ENCODE results near the gene SFMBT1. TPM values are rescaled to one million over a fixed set of nuclear protein-coding genes. Genes with fewer than 3 reads are reported as not detected.
A peak's percentile ranks its signal among the peaks of the same experiment; 100 is the strongest.
"Not testable (repeated sequence)": the region's sequence is repeated elsewhere in the genome, so short reads cannot be mapped to it uniquely, and the experiment has no call there.

SFMBT1 gene
- total RNA-seq, 6 experiments from 2014 or later: 9.2 to 14.0 (median 10.7) TPM

DNA sequence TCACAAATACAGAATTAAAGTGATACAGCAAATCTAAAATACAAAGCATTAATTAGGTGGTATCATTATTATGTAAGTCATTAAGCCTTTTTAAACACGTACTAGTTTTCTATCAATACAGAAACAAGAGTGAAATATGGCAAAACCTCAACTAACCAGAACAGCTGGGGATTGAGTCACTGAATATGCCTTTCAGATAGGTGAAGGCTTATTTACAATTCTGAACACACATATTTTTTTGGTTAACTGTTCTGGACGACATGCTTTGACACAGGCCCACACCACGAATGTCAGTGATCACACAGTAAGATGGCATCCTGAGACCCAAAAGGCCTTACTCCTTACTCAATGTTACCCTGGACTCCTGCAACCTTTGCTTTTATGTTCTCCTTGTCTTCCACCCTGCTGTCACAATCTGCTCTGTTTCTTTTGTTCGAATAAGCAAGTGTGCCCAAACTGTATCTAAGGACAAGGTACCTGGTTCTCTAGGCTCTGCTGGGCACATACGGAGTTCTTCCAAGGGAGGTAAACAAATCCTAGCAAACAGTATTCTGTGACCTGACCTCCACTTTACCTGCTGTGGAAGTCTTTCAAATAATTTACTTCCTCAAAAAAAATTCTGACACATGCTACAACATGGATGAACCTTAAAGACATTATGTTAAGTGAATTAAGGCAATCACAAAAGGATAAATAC, 7.0 kb downstream of the SFMBT1 start:
- ATAC-seq: peak; percentile 32 to 45 (median 36)
- DNase-seq: no peak
- peak overlapping the region in 1 of 3 donors; percentile 27 for H3K27ac ChIP-seq
- H3K4me1 ChIP-seq: peaks cover 0 to 60% (median 14%) of the 10 kb centered on the region in 4 donors
- no peak overlapping the region for H3K4me3 ChIP-seq
- H3K36me3 ChIP-seq: no peaks in the 10 kb centered on the region
- no peaks in the 10 kb centered on the region for H3K27me3 ChIP-seq
- H3K9me3 ChIP-seq: no peaks in the 10 kb centered on the region
- intact Hi-C loops (cut with DNase I): no loop called here
- 40% methylated on average over 5 of the region's 5 CpGs for WGBS (ENCODE audit: insufficient coverage, low coverage, low lambda C conversion rate, missing lambda C conversion rate)
- TF ChIP-seq POLR2A (IDR thresholded peaks at IDR 0.05): no peak
- no peak for TF ChIP-seq CTCF (IDR thresholded peaks at IDR 0.05)

DNA sequence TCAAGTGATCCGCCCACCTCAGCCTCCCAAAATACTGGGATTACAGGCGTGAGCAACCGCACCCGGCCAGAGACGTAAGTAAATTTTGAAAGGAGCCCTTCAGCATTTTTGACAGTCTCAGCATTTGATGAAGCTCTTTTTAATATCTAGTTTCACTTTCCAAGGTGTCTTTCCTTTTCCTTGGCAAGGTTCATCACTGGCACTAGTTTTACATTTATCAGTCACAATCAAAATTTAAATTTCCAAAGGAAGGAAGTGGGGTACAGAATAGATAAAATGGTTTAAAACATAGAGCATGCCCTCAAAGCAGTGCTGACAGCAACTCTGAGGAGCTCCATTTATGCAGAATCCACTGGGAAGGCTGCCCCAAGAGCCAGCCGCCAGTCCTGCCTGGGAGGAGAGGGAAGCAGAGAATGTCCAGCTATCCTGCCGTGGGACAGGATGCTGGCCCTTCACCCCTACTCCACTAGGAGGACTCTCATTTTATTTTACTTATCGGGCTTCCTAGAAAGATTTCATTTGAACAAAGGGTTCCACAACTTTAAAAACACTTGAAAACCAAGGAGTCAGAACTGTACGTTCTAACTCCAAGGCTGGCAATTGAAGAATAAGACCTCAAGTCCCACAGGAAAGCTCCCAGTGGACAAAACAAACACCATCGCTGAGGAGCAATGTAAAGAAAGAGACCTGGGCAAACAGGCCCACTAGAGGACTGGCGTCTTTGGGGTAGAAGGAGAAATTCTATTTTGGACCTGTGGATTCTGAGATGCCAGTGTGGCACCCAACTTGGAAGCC, 9.9 kb downstream of the SFMBT1 start:
- H3K36me3 ChIP-seq: no peaks in the 10 kb centered on the region
- peaks cover 0 to 59% (median 17%) of the 10 kb centered on the region in 4 donors for H3K4me1 ChIP-seq
- no peak overlapping the region for H3K27ac ChIP-seq
- 69% methylated on average over 10 of the region's 11 CpGs for WGBS (ENCODE audit: insufficient coverage, low coverage, low lambda C conversion rate, missing lambda C conversion rate)
- intact Hi-C loops (cut with DNase I): no loop called here
- no peaks in the 10 kb centered on the region for H3K9me3 ChIP-seq
- no peaks in the 10 kb centered on the region for H3K27me3 ChIP-seq
- no peak for DNase-seq
- TF ChIP-seq POLR2A (IDR thresholded peaks at IDR 0.05) (no peak), CTCF (IDR thresholded peaks at IDR 0.05) (peak in 1 of 4 donors; percentile 9)
- peak in 3 of 4 donors; percentile 12 to 48 (median 16) for ATAC-seq
- no peak overlapping the region for H3K4me3 ChIP-seq

DNA sequence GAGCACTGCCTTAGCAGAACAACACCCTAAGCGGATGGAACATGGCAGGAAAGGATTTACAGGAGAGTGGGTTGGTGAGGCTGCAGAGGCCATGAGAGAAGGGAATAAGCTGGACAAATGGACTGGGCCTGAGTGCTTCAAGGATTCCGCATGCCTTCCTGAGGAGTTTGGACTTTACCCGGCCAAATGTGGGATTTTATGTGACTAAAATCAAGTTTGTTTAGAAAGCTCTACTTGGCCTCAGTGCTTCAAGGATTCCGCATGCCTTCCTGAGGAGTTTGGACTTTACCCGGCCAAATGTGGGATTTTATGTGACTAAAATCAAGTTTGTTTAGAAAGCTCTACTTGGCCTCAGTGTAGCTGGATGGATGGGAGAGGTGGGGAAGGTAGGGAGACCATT, 10.9 kb downstream of the SFMBT1 start:
- H3K27me3 ChIP-seq; H3K36me3 ChIP-seq; intact Hi-C loops (cut with DNase I); H3K9me3 ChIP-seq; H3K27ac ChIP-seq; H3K4me3 ChIP-seq; DNase-seq: not testable (repeated sequence)
- ATAC-seq: peak in 3 of 4 donors; percentile 30 to 49 (median 42)
- peaks cover 0 to 50% (median 13%) of the 10 kb centered on the region in 4 donors for H3K4me1 ChIP-seq
- 56% methylated on average over 5 of the region's 5 CpGs for WGBS (ENCODE audit: insufficient coverage, low coverage, low lambda C conversion rate, missing lambda C conversion rate)

GRCh38 chr3:53034411-53034810, 11.5 kb downstream of the SFMBT1 start:
- H3K27me3 ChIP-seq; H3K27ac ChIP-seq; intact Hi-C loops (cut with DNase I); DNase-seq; H3K36me3 ChIP-seq; H3K9me3 ChIP-seq; H3K4me3 ChIP-seq; ATAC-seq: not testable (repeated sequence)
- peaks cover 0 to 43% (median 10%) of the 10 kb centered on the region in 4 donors for H3K4me1 ChIP-seq
- WGBS (ENCODE audit: insufficient coverage, low coverage, low lambda C conversion rate, missing lambda C conversion rate): 96% methylated on average over 10 of the region's 10 CpGs

GRCh38 chr3:53032609-53033008, 13.3 kb downstream of the SFMBT1 start:
- peak; percentile 37 to 53 (median 40) for ATAC-seq
- no peaks in the 10 kb centered on the region for H3K36me3 ChIP-seq
- intact Hi-C loops (cut with DNase I): no loop called here

More at GRCh38 chr3:53032609-53033008, 13.3 kb downstream of the SFMBT1 start:
- Histone ChIP-seq H3K4me1 (peaks cover 0 to 34% (median 5%) of the 10 kb centered on the region in 4 donors), H3K9me3 (no peaks in the 10 kb centered on the region), H3K27me3 (no peaks in the 10 kb centered on the region), H3K27ac (no peak overlapping the region), H3K4me3 (no peak overlapping the region)
- DNase-seq: no peak
- TF ChIP-seq POLR2A (IDR thresholded peaks at IDR 0.05) (no peak), CTCF (IDR thresholded peaks at IDR 0.05) (no peak)

All from right lobe of liver (tissue), 6 donors.